Immature natural killer cell (primary cell): ENCODE results near the gene IL12RB2. TPM values are rescaled to one million over a fixed set of nuclear protein-coding genes. Genes with fewer than 3 reads are reported as not detected.

Experiments
- DNase-seq, 3 donors: peaks; one replicate each; pipeline ENCODE4 v3.0.0; 2022; ENCODE audit warnings: mixed read lengths in 1 of 3
- H3K27ac Mint-ChIP-seq, 6 donors: one replicate each; pipeline ENCODE4 v1.8.0; 2020; ENCODE audit warnings: mixed read lengths in 6 of 6, mild to moderate bottlenecking in 5 of 6, inconsistent platforms in 4 of 6, moderate library complexity in 3 of 6
- H3K27me3 Mint-ChIP-seq, 3 donors: one replicate each; pipeline ENCODE4 v1.8.0; 2020 to 2021; ENCODE audit warnings: low read depth in 3 of 3, mild to moderate bottlenecking in 3 of 3, mixed read lengths in 3 of 3, moderate library complexity in 3 of 3, inconsistent platforms in 1 of 3
- H3K36me3 Mint-ChIP-seq, 3 donors: one replicate each; pipeline ENCODE4 v1.8.0; 2020; ENCODE audit warnings: mixed read lengths in 3 of 3, inconsistent platforms in 2 of 3, mild to moderate bottlenecking in 2 of 3
- H3K4me1 Mint-ChIP-seq, 2 donors: one replicate each; pipeline ENCODE4 v1.8.0; 2020; ENCODE audit warnings: inconsistent platforms in 2 of 2, mild to moderate bottlenecking in 2 of 2, mixed read lengths in 2 of 2, moderate library complexity in 1 of 2
- H3K4me3 Mint-ChIP-seq, 5 donors: one replicate each; pipeline ENCODE4 v1.8.0; 2020; ENCODE audit warnings: mild to moderate bottlenecking in 5 of 5, mixed read lengths in 5 of 5, inconsistent platforms in 3 of 5, moderate library complexity in 3 of 5
- H3K9me3 Mint-ChIP-seq, 6 donors: one replicate each; pipeline ENCODE4 v1.8.0; 2020; ENCODE audit warnings: mild to moderate bottlenecking in 6 of 6, mixed read lengths in 6 of 6, inconsistent platforms in 4 of 6, moderate library complexity in 3 of 6
- polyA plus RNA-seq, 3 donors: library from polyadenylated mRNA; unstranded; fragments of 300-500 nt; fragmentation: Illumina TruSeq; gene quantifications; one replicate each; pipeline ENCODE4 v1.2.3, GENCODE V29; 2021

The IL12RB2 gene
- polyA plus RNA-seq, 3 donors from 2014 or later, result 33.3 to 68.1 (median 40.5) TPM

GRCh38 chr1:67429011-67429527 lies 121.4 kb downstream of the IL12RB2 start:
- Mint-ChIP-seq H3K9me3 (peaks cover 0 to 2% (median 0%) of the 10 kb centered on the region in 6 donors), H3K4me1 (peaks cover 60 to 68% of the 10 kb centered on the region in 2 donors), H3K36me3 (peaks cover 4 to 22% (median 21%) of the 10 kb centered on the region in 3 donors), H3K27me3 (peaks cover 20 to 22% (median 21%) of the 10 kb centered on the region in 3 donors), H3K4me3 (peak overlapping the region; percentile 90 to 97 (median 95)), H3K27ac (peak overlapping the region; percentile 94 to 100 (median 98))
- peak; percentile 84 to 86 (median 85) for DNase-seq

- DNase-seq, result no peak
- H3K4me3 Mint-ChIP-seq, result peak overlapping the region; percentile 90 to 97 (median 95)
- peaks cover 57 to 63% of the 10 kb centered on the region in 2 donors for H3K4me1 Mint-ChIP-seq
- H3K36me3 Mint-ChIP-seq, result peaks cover 4 to 17% (median 17%) of the 10 kb centered on the region in 3 donors
- peaks cover 0 to 2% (median 0%) of the 10 kb centered on the region in 6 donors for H3K9me3 Mint-ChIP-seq
- peaks cover 20 to 22% (median 21%) of the 10 kb centered on the region in 3 donors for H3K27me3 Mint-ChIP-seq
- H3K27ac Mint-ChIP-seq, result peak overlapping the region; percentile 94 to 100 (median 98)
These were observed 122.1 kb downstream of the IL12RB2 start for GRCh38 chr1:67429528-67430357.

- Mint-ChIP-seq H3K4me3 (peak within 1 kb of the TSS; percentile 90 to 97 (median 95)), H3K27me3 (peaks cover 20 to 24% (median 21%) of the 10 kb centered on the region in 3 donors), H3K9me3 (peaks cover 0 to 2% (median 0%) of the 10 kb centered on the region in 6 donors), H3K27ac (peak within 1 kb of the TSS; percentile 94 to 100 (median 98)), H3K36me3 (peaks cover 0 to 10% (median 9%) of the 10 kb centered on the region in 3 donors), H3K4me1 (peaks cover 50 to 55% of the 10 kb centered on the region in 2 donors)
- DNase-seq, result peak; percentile 93 to 94 (median 94)
These were observed 122.9 kb downstream of the IL12RB2 start, which contains the start of gene SERBP1 for GRCh38 chr1:67430358-67431155. Gene SERBP1 (minus strand): TSS chr1:67430402. CDS start chr1:67430300, 102 bp downstream.

- DNase-seq, result no peak
These were observed 123.6 kb downstream of the IL12RB2 start for GRCh38 chr1:67431156-67431765.

GRCh38 chr1:67431869-67432578 lies 124.4 kb downstream of the IL12RB2 start:
- Mint-ChIP-seq H3K27me3 (peaks cover 20 to 24% (median 21%) of the 10 kb centered on the region in 3 donors), H3K27ac (peak overlapping the region; percentile 90 to 100 (median 98)), H3K4me3 (peak overlapping the region; percentile 69 to 95 (median 94)), H3K4me1 (peaks cover 37 to 40% of the 10 kb centered on the region in 2 donors), H3K36me3 (peaks cover 0 to 7% (median 2%) of the 10 kb centered on the region in 3 donors), H3K9me3 (peaks cover 0 to 2% (median 0%) of the 10 kb centered on the region in 6 donors)
- no peak for DNase-seq

More at GRCh38 chr1:67431156-67431765, 123.6 kb downstream of the IL12RB2 start:
- Mint-ChIP-seq H3K4me3 (peak overlapping the region; percentile 90 to 97 (median 95)), H3K27me3 (peaks cover 20 to 24% (median 21%) of the 10 kb centered on the region in 3 donors), H3K36me3 (peaks cover 0 to 7% (median 3%) of the 10 kb centered on the region in 3 donors), H3K27ac (peak overlapping the region; percentile 94 to 100 (median 98)), H3K9me3 (peaks cover 0 to 2% (median 0%) of the 10 kb centered on the region in 6 donors), H3K4me1 (peaks cover 43 to 48% of the 10 kb centered on the region in 2 donors)

GRCh38 chr1:67432745-67433144 lies 125.1 kb downstream of the IL12RB2 start:
- H3K27me3 Mint-ChIP-seq, result peaks cover 20 to 24% (median 21%) of the 10 kb centered on the region in 3 donors
- DNase-seq, result no peak
- H3K36me3 Mint-ChIP-seq, result peaks cover 0 to 7% (median 2%) of the 10 kb centered on the region in 3 donors
- no peak overlapping the region for H3K4me3 Mint-ChIP-seq
- H3K4me1 Mint-ChIP-seq, result peaks cover 30 to 33% of the 10 kb centered on the region in 2 donors
- peaks cover 0 to 2% (median 0%) of the 10 kb centered on the region in 6 donors for H3K9me3 Mint-ChIP-seq
- H3K27ac Mint-ChIP-seq, result peak overlapping the region in 3 of 6 donors; percentile 47 to 96 (median 85)

GRCh38 chr1:67433837-67434236 lies 126.2 kb downstream of the IL12RB2 start:
- Mint-ChIP-seq H3K27ac (peak overlapping the region in 2 of 6 donors; percentile 10 to 96), H3K36me3 (peaks cover 0 to 6% (median 2%) of the 10 kb centered on the region in 3 donors), H3K4me3 (no peak overlapping the region), H3K9me3 (peaks cover 0 to 2% (median 0%) of the 10 kb centered on the region in 6 donors), H3K27me3 (peaks cover 19 to 22% (median 22%) of the 10 kb centered on the region in 3 donors), H3K4me1 (peaks cover 19 to 22% of the 10 kb centered on the region in 2 donors)
- DNase-seq, result no peak

- Mint-ChIP-seq H3K27ac (peak overlapping the region in 1 of 6 donors; percentile 96), H3K27me3 (peaks cover 14 to 20% (median 17%) of the 10 kb centered on the region in 3 donors), H3K36me3 (peaks cover 0 to 3% (median 2%) of the 10 kb centered on the region in 3 donors), H3K4me3 (no peak overlapping the region), H3K4me1 (peaks cover 14 to 17% of the 10 kb centered on the region in 2 donors), H3K9me3 (peaks cover 0 to 2% (median 0%) of the 10 kb centered on the region in 6 donors)
- DNase-seq, result no peak
These were observed 126.8 kb downstream of the IL12RB2 start for GRCh38 chr1:67434491-67434890.

GRCh38 chr1:67436511-67437055 lies 128.9 kb downstream of the IL12RB2 start:
- H3K4me3 Mint-ChIP-seq, result no peak overlapping the region
- no peaks in the 10 kb centered on the region for H3K36me3 Mint-ChIP-seq
- no peak overlapping the region for H3K27ac Mint-ChIP-seq
- peaks cover 0 to 2% (median 0%) of the 10 kb centered on the region in 6 donors for H3K9me3 Mint-ChIP-seq
- DNase-seq, result no peak
- peaks cover 7 to 9% of the 10 kb centered on the region in 2 donors for H3K4me1 Mint-ChIP-seq
- H3K27me3 Mint-ChIP-seq, result peaks cover 0 to 4% (median 4%) of the 10 kb centered on the region in 3 donors

GRCh38 chr1:67437961-67438360 lies 130.3 kb downstream of the IL12RB2 start:
- no peaks in the 10 kb centered on the region for H3K36me3 Mint-ChIP-seq
- H3K4me3 Mint-ChIP-seq, result no peak overlapping the region
- no peak overlapping the region for H3K27ac Mint-ChIP-seq
- no peaks in the 10 kb centered on the region for H3K4me1 Mint-ChIP-seq
- no peaks in the 10 kb centered on the region for H3K9me3 Mint-ChIP-seq
- peaks cover 0 to 4% (median 4%) of the 10 kb centered on the region in 3 donors for H3K27me3 Mint-ChIP-seq
- DNase-seq, result no peak

- H3K4me1 Mint-ChIP-seq, result no peaks in the 10 kb centered on the region
- no peak overlapping the region for H3K4me3 Mint-ChIP-seq
- H3K27ac Mint-ChIP-seq, result no peak overlapping the region
- no peaks in the 10 kb centered on the region for H3K36me3 Mint-ChIP-seq
- no peaks in the 10 kb centered on the region for H3K9me3 Mint-ChIP-seq
- no peak for DNase-seq
- peaks cover 0 to 4% (median 2%) of the 10 kb centered on the region in 3 donors for H3K27me3 Mint-ChIP-seq
These were observed 131.8 kb downstream of the IL12RB2 start for GRCh38 chr1:67439277-67440029.
